ENCODE results near the gene PYHIN1. TPM values are rescaled to one million over a fixed set of nuclear protein-coding genes. Genes with fewer than 3 reads are reported as not detected.

Gene PYHIN1
- total and polyA plus RNA-seq, 12 donors: 0.11 to 2.8 (median 0.34) TPM; not detected in 1

- no peak for DNase-seq
- H3K4me1 ChIP-seq (replicated peaks in 1 of 2): no peaks in the 10 kb centered on the region
- H3K36me3 ChIP-seq (replicated peaks in 1 of 2): no peaks in the 10 kb centered on the region
- 41 to 80% (median 73%) methylated on average over 1 of the region's 1 CpG for WGBS, 4 donors
- no peaks in the 10 kb centered on the region for H3K27me3 ChIP-seq
- no peaks in the 10 kb centered on the region for H3K9me3 ChIP-seq (replicated peaks in 1 of 3)
- H3K4me3 ChIP-seq: no peak overlapping the region
- TF ChIP-seq POLR2A (IDR thresholded peaks at IDR 0.05) (no peak), CTCF (IDR thresholded peaks at IDR 0.05) (no peak)
- intact Hi-C loops (cut with DNase I): no loop called here
- H3K27ac ChIP-seq: no peak overlapping the region
These were observed 47.9 kb downstream of the PYHIN1 start for GRCh38 chr1:158979229-158979628.

GRCh38 chr1:158983235-158983634 is 51.9 kb downstream of the PYHIN1 start:
- 74 to 80% (median 77%) methylated on average over 2 of the region's 2 CpGs for WGBS, 4 donors
- no peak for DNase-seq
- no peaks in the 10 kb centered on the region for H3K27me3 ChIP-seq
- TF ChIP-seq POLR2A (IDR thresholded peaks at IDR 0.05): no peak
- no peak for TF ChIP-seq CTCF (IDR thresholded peaks at IDR 0.05)
- no peaks in the 10 kb centered on the region for H3K4me1 ChIP-seq (replicated peaks in 1 of 2)
- no peak overlapping the region for H3K4me3 ChIP-seq
- H3K36me3 ChIP-seq (replicated peaks in 1 of 2): no peaks in the 10 kb centered on the region
- no peaks in the 10 kb centered on the region for H3K9me3 ChIP-seq (replicated peaks in 1 of 3)
- H3K27ac ChIP-seq: no peak overlapping the region
- intact Hi-C loops (cut with DNase I): no loop called here

- no peaks in the 10 kb centered on the region for H3K9me3 ChIP-seq (replicated peaks in 1 of 3)
- no peak for DNase-seq
- H3K27ac ChIP-seq: no peak overlapping the region
- intact Hi-C loops (cut with DNase I): no loop called here
- TF ChIP-seq POLR2A (IDR thresholded peaks at IDR 0.05) (no peak), CTCF (IDR thresholded peaks at IDR 0.05) (no peak)
- no peak overlapping the region for H3K4me3 ChIP-seq
- no peaks in the 10 kb centered on the region for H3K36me3 ChIP-seq (replicated peaks in 1 of 2)
- H3K4me1 ChIP-seq (replicated peaks in 1 of 2): no peaks in the 10 kb centered on the region
- no peaks in the 10 kb centered on the region for H3K27me3 ChIP-seq
These were observed 53.0 kb downstream of the PYHIN1 start for GRCh38 chr1:158984386-158984785.

GRCh38 chr1:158989424-158989823 is 58.1 kb downstream of the PYHIN1 start:
- WGBS, 4 donors: 50 to 60% (median 54%) methylated on average over 1 of the region's 1 CpG
- no peaks in the 10 kb centered on the region for H3K4me1 ChIP-seq (replicated peaks in 1 of 2)
- H3K9me3 ChIP-seq (replicated peaks in 1 of 3): no peaks in the 10 kb centered on the region
- no peak overlapping the region for H3K27ac ChIP-seq
- intact Hi-C loops (cut with DNase I): no loop called here
- no peak for DNase-seq
- no peaks in the 10 kb centered on the region for H3K27me3 ChIP-seq
- TF ChIP-seq CTCF (IDR thresholded peaks at IDR 0.05) (no peak), POLR2A (IDR thresholded peaks at IDR 0.05) (no peak)
- H3K36me3 ChIP-seq (replicated peaks in 1 of 2): no peaks in the 10 kb centered on the region
- H3K4me3 ChIP-seq: no peak overlapping the region
